NCI-H1092 (cell line): ENCODE results near the gene MAP7D2.

Source experiments
- DNase-seq: peaks from one replicate; lab custom pipeline; 2025; lab: John Stamatoyannopoulos, UW

The MAP7D2 gene

GRCh38 chrX:19968276-19968675, 148.4 kb downstream of the MAP7D2 start:
- DNase-seq, result no peak

GRCh38 chrX:19966056-19966455, 150.7 kb downstream of the MAP7D2 start:
- no peak for DNase-seq

GRCh38 chrX:19964017-19964710, 152.5 kb downstream of the MAP7D2 start:
- no peak for DNase-seq

- DNase-seq, result no peak
Measured at GRCh38 chrX:19960913-19961312, 155.8 kb downstream of the MAP7D2 start.

- no peak for DNase-seq
Measured at GRCh38 chrX:19958552-19959486, 157.9 kb downstream of the MAP7D2 start.

GRCh38 chrX:19956923-19957322, 159.8 kb downstream of the MAP7D2 start:
- no peak for DNase-seq
